Fibroblast of lung (primary cell): ENCODE results near the gene WDSUB1. TPM values are rescaled to one million over a fixed set of nuclear protein-coding genes. Genes with fewer than 3 reads are reported as not detected.

Source experiments
- DNase-seq, 2 donors: peaks; one replicate each; pipeline versions ENCODE4 v3.0.0 to v3.0.0-alpha.2; 2010; ENCODE audit warnings: low read depth in 2 of 2
- H2AFZ ChIP-seq: 2 replicates; pipeline ENCODE4 v1.5.1; 2012; ENCODE audit warnings: low read length, control low read depth, inconsistent platforms
- H3K27ac ChIP-seq: 2 replicates; pipeline ENCODE4 v1.5.1; 2011; ENCODE audit warnings: low read length, control low read depth; ENCODE audit not compliant: insufficient read depth
- H3K27me3 ChIP-seq: 2 replicates; pipeline ENCODE4 v1.5.1; 2011; ENCODE audit warnings: mild to moderate bottlenecking, low read length; ENCODE audit not compliant: control insufficient read depth, insufficient read depth
- H3K36me3 ChIP-seq: 2 replicates; pipeline ENCODE4 v1.5.1; 2011; ENCODE audit warnings: low read length; ENCODE audit not compliant: control insufficient read depth, insufficient read depth
- H3K4me1 ChIP-seq: 2 replicates; pipeline ENCODE4 v1.5.1; 2011; ENCODE audit warnings: low read length; ENCODE audit not compliant: control insufficient read depth, insufficient read depth; ENCODE audit errors: extremely low read depth
- H3K4me2 ChIP-seq: 2 replicates; pipeline ENCODE4 v1.5.1; 2011; ENCODE audit warnings: low read length, control low read depth; ENCODE audit not compliant: insufficient read depth; ENCODE audit errors: extremely low read depth
- H3K4me3 ChIP-seq, 4 experiments: fragments of 200-600 bp in 1 of 4; sonication (generic) in 1 of 4; replicated peaks in 1 of 4; 2 replicates each; pipeline ENCODE4 v1.5.1; 2011 to 2016; ENCODE audit warnings: low read length in 4 of 4, low read depth in 3 of 4, mild to moderate bottlenecking in 3 of 4, control low read depth in 2 of 4, inconsistent platforms in 1 of 4, mixed read lengths in 1 of 4; ENCODE audit not compliant: insufficient read depth in 1 of 4; ENCODE audit errors: control extremely low read depth in 1 of 4
- H3K79me2 ChIP-seq: 2 replicates; pipeline ENCODE4 v1.5.1; 2012; ENCODE audit warnings: mild to moderate bottlenecking, low read length, inconsistent platforms; ENCODE audit not compliant: control insufficient read depth, insufficient read depth
- H3K9ac ChIP-seq: 2 replicates; pipeline ENCODE4 v1.5.1; 2011; ENCODE audit warnings: mild to moderate bottlenecking, low read length, control low read depth; ENCODE audit not compliant: insufficient read depth
- H3K9me3 ChIP-seq: 2 replicates; pipeline ENCODE4 v1.5.1; 2012; ENCODE audit warnings: low read depth, low read length; ENCODE audit not compliant: control insufficient read depth, insufficient read depth
- H4K20me1 ChIP-seq: 2 replicates; pipeline ENCODE4 v1.5.1; 2011; ENCODE audit warnings: low read length; ENCODE audit not compliant: control insufficient read depth, insufficient read depth; ENCODE audit errors: extremely low read depth
- EZH2 ChIP-seq: IDR thresholded peaks from 2 replicates; pipeline ENCODE4 v1.5.1; 2012; ENCODE audit warnings: low read length, control low read depth, mild to moderate bottlenecking; ENCODE audit errors: missing control alignments
- polyA plus RNA-seq, 2 donors: library from polyadenylated mRNA; depleted of rRNA in 1 of 2; stranded (reverse) in 1 of 2; unstranded in 1 of 2; fragments of >200 nt; gene quantifications; 2 replicates each; pipeline ENCODE4 v1.2.1, GENCODE V29; 2011 to 2012; ENCODE audit warnings: missing spikeins in 1 of 2
- total RNA-seq: library from RNA; depleted of rRNA; stranded (reverse); fragments of >200 nt; gene quantifications from 2 replicates; pipeline ENCODE4 v1.2.1, GENCODE V29; 2014
- TF ChIP-seq, protein P1 (sequence below), 2 donors: IDR thresholded peaks in 1 of 2; conservative IDR thresholded peaks in 1 of 2; 1 replicate in 1 of 2; 2 replicates in 1 of 2; pipeline ENCODE4 v1.5.1; 2011 to 2012; ENCODE audit warnings: low read length in 2 of 2, control low read depth in 1 of 2, inconsistent platforms in 1 of 2, low read depth in 1 of 2, mild to moderate bottlenecking in 1 of 2

The WDSUB1 gene
- total and polyA plus RNA-seq, 2 donors (not counting 1 experiment from before 2014, with no cell fraction given) = 7.5 to 18.3 TPM

GRCh38 chr2:159186462-159186861, 100.0 kb downstream of the WDSUB1 start:
- Histone ChIP-seq H3K27ac (no peak overlapping the region), H3K4me2 (no peak overlapping the region), H3K9ac (no peak overlapping the region), H2AFZ (no peak overlapping the region), H3K4me1 (no peaks in the 10 kb centered on the region), H4K20me1 (no peaks in the 10 kb centered on the region), H3K9me3 (no peaks in the 10 kb centered on the region), H3K36me3 (peaks cover 9% of the 10 kb centered on the region), H3K27me3 (no peaks in the 10 kb centered on the region), H3K4me3 (no peak overlapping the region), H3K79me2 (no peaks in the 10 kb centered on the region)
- no peak for DNase-seq
- TF ChIP-seq, protein P1, sequence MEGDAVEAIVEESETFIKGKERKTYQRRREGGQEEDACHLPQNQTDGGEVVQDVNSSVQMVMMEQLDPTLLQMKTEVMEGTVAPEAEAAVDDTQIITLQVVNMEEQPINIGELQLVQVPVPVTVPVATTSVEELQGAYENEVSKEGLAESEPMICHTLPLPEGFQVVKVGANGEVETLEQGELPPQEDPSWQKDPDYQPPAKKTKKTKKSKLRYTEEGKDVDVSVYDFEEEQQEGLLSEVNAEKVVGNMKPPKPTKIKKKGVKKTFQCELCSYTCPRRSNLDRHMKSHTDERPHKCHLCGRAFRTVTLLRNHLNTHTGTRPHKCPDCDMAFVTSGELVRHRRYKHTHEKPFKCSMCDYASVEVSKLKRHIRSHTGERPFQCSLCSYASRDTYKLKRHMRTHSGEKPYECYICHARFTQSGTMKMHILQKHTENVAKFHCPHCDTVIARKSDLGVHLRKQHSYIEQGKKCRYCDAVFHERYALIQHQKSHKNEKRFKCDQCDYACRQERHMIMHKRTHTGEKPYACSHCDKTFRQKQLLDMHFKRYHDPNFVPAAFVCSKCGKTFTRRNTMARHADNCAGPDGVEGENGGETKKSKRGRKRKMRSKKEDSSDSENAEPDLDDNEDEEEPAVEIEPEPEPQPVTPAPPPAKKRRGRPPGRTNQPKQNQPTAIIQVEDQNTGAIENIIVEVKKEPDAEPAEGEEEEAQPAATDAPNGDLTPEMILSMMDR (conservative IDR thresholded peaks at IDR 0.05 in 1 of 2, IDR thresholded peaks at IDR 0.05 in 1 of 2; ENCODE audit: low read depth in 1 of 2, low read length in 2 of 2) = no peak
- TF ChIP-seq EZH2 = no peak
